K562 (cell line): Measurements from ENCODE around the gene DCAF11. TPM values are rescaled to one million over a fixed set of nuclear protein-coding genes. Genes with fewer than 3 reads are reported as not detected.

Experiments used
- ARNT ChIP-seq, 2 experiments: fragments of 450-650 bp; IDR thresholded peaks; 2 replicates each; pipeline ENCODE4 v1.6.1; 2016; ENCODE audit warnings: mild to moderate bottlenecking in 1 of 2
- CHD4 ChIP-seq: fragments of 200-600 bp; sonication (generic); IDR thresholded peaks from 3 replicates; pipeline ENCODE4 v1.6.1; 2012; ENCODE audit warnings: low read depth, mild to moderate bottlenecking, mixed read lengths, low read length, inconsistent platforms; ENCODE audit not compliant: insufficient read depth, insufficient replicate concordance, poor library complexity, severe bottlenecking
- E2F8 ChIP-seq: fragments of 450-650 bp; IDR thresholded peaks from 2 replicates; pipeline ENCODE4 v1.7.1; 2018; ENCODE audit warnings: mild to moderate bottlenecking, low read depth; ENCODE audit not compliant: partially characterized antibody
- LEF1 ChIP-seq: fragments of 450-650 bp; IDR thresholded peaks from 2 replicates; pipeline ENCODE4 v1.6.1; 2016; ENCODE audit warnings: mild to moderate bottlenecking
- MAFG ChIP-seq: fragments of 450-650 bp; conservative IDR thresholded peaks from 2 replicates; pipeline ENCODE4 v1.6.1; 2016; ENCODE audit warnings: missing genetic modification characterization, missing compliant biosample characterization
- MAZ ChIP-seq, 2 experiments: fragments of 450-650 bp in 1 of 2; sonication (generic) in 1 of 2; formaldehyde crosslinking; IDR thresholded peaks in 1 of 2; conservative IDR thresholded peaks in 1 of 2; 2 replicates each; pipeline versions ENCODE4 v1.4.0 to v1.5.0; 2020; ENCODE audit warnings: mild to moderate bottlenecking in 1 of 2, missing genetic modification reagents in 1 of 2
- MYBL2 ChIP-seq, 2 experiments: fragments of 450-650 bp in 1 of 2; sonication (generic) in 1 of 2; formaldehyde crosslinking in 1 of 2; IDR thresholded peaks; 2 replicates each; pipeline versions ENCODE4 v1.6.1 to v1.8.1; 2017 to 2022; ENCODE audit warnings: borderline replicate concordance in 1 of 2, inconsistent platforms in 1 of 2, low read depth in 1 of 2, mild to moderate bottlenecking in 1 of 2, missing genetic modification reagents in 1 of 2, moderate library complexity in 1 of 2
- OTX1 ChIP-seq: fragments of 450-650 bp; formaldehyde crosslinking; IDR thresholded peaks from 2 replicates; pipeline ENCODE4 v1.4.0; 2022; ENCODE audit warnings: mild to moderate bottlenecking
- PYGO2 ChIP-seq: fragments of 450-650 bp; IDR thresholded peaks from 2 replicates; pipeline ENCODE4 v1.6.1; 2016; ENCODE audit warnings: mild to moderate bottlenecking, missing genetic modification characterization, moderate library complexity, missing compliant biosample characterization
- RNF219 ChIP-seq: fragments of 250-450 bp; sonication (Bioruptor Pico); IDR thresholded peaks from 2 replicates; pipeline ENCODE4 v1.5.0; 2022; ENCODE audit warnings: mild to moderate bottlenecking
- SNIP1 ChIP-seq: fragments of 450-650 bp; IDR thresholded peaks from 2 replicates; pipeline ENCODE4 v1.7.1; 2017; ENCODE audit warnings: low read depth, mild to moderate bottlenecking
- STAT6 ChIP-seq: sonication (generic); formaldehyde crosslinking; IDR thresholded peaks from 2 replicates; pipeline ENCODE4 v1.8.1; 2023; ENCODE audit warnings: mild to moderate bottlenecking, missing genetic modification reagents
- ZBTB33 ChIP-seq: sonication (generic); formaldehyde crosslinking; IDR thresholded peaks from 2 replicates; pipeline ENCODE4 v1.8.1; 2023; ENCODE audit warnings: mild to moderate bottlenecking, missing genetic modification reagents
- ZNF253 ChIP-seq: fragments of 250-450 bp; sonication (Bioruptor Pico); conservative IDR thresholded peaks from 2 replicates; pipeline ENCODE4 v1.6.1; 2021; ENCODE audit warnings: mild to moderate bottlenecking
- ZNF707 ChIP-seq: fragments of 250-450 bp; sonication (Bioruptor Pico); conservative IDR thresholded peaks from 2 replicates; pipeline ENCODE4 v1.8.0; 2022; ENCODE audit warnings: inconsistent platforms, mild to moderate bottlenecking, moderate library complexity
- ZNF717 ChIP-seq: fragments of 250-450 bp; sonication (Bioruptor Pico); IDR thresholded peaks from 2 replicates; pipeline ENCODE4 v1.5.0; 2021
- polyA plus RNA-seq, 8 experiments: library from polyadenylated mRNA; depleted of rRNA in 4 of 8; stranded (reverse) in 5 of 8; unstranded in 3 of 8; fragments of >200 nt; fragmentation: Nextera tagmentation in 2 of 8; fragmentation: Illumina TruSeq in 1 of 8; extraction: Ambion mirVana in 2 of 8; extraction: Trizol in 1 of 8; gene quantifications; 2 replicates each; pipeline versions ENCODE4 v1.2.1 to v1.2.3, GENCODE V29; 2011 to 2014; ENCODE audit warnings: inconsistent platforms in 1 of 8, missing spikeins in 1 of 8
- total RNA-seq, 7 experiments: library from RNA; depleted of rRNA in 6 of 7; stranded (reverse); fragments of >200 nt in 6 of 7; fragmentation: Illumina TruSeq in 2 of 7; extraction: Trizol in 2 of 7; gene quantifications; 2 replicates each; pipeline versions ENCODE4 v1.2.1 to v1.2.3, GENCODE V29; 2011 to 2021; ENCODE audit warnings: low replicate concordance in 1 of 7

The DCAF11 gene
- total and polyA plus RNA-seq, 9 of the 15 experiments (the other 6 are each of a cell fraction or from before 2014, with no cell fraction given) = 8.5 to 46.2 (median 36.4) TPM

GRCh38 chr14:24093901-24094840 is 20.4 kb upstream of the DCAF11 start, which contains the start of gene PCK2 (continued):
- TF ChIP-seq MYBL2 (IDR thresholded peaks at IDR 0.05; ENCODE audit: low read depth) (no peak), MYBL2 (CRISPR knock-in tag; IDR thresholded peaks at IDR 0.05; ENCODE audit: borderline replicate concordance) (no peak), STAT6 (CRISPR knock-in tag) (no peak), PYGO2 (no peak), SNIP1 (no peak), MAZ (CRISPR knock-in tag; conservative IDR thresholded peaks at IDR 0.05 in 1 of 2, IDR thresholded peaks at IDR 0.05 in 1 of 2) (peak; percentile 63 to 85; a peak in 3 of 4 replicates), CHD4 (no peak), ARNT (IDR thresholded peaks at IDR 0.05) (no peak), E2F8 (no peak), ZNF253 (CRISPR knock-in tag) (no peak), ZNF717 (CRISPR knock-in tag) (0 out of 2 replicates have a peak, but pooled peaks have one; percentile 50), ZNF707 (CRISPR knock-in tag) (no peak), MAFG (tag) (no peak), OTX1 (CRISPR knock-in tag) (no peak), RNF219 (CRISPR knock-in tag) (no peak), ZBTB33 (CRISPR knock-in tag) (0 out of 2 replicates have a peak, but pooled peaks have one; percentile 14), LEF1 (no peak; the same call in 1 of the 2 replicates)
